HEK293 (cell line): ENCODE data around the gene SNRPD3.
"Not testable (repeated sequence)": the region's sequence is repeated elsewhere in the genome, so short reads cannot be mapped to it uniquely, and the experiment has no call there.

ENCODE experiments used
- CTCF ChIA-PET: fragments of 350-600 bp; formaldehyde crosslinking; extraction: SDS; loops from one replicate; lab custom pipeline; 2021; ENCODE audit warnings: antibody characterized with exemption; lab: Yijun Ruan, JAX
- POLR2A ChIA-PET: fragments of 300-600 bp; formaldehyde crosslinking; extraction: SDS; loops from one replicate; lab custom pipeline; 2020; ENCODE audit warnings: antibody characterized with exemption, inconsistent platforms; lab: Yijun Ruan, JAX
- H3K27ac ChIP-seq: fragments of 200-500 bp; sonication (Bioruptor generic); 2 replicates; pipeline ENCODE4 v1.5.1; 2014; ENCODE audit warnings: low read depth, low read length, control low read depth, inconsistent platforms; ENCODE audit errors: extremely low read depth
- H3K36me3 ChIP-seq, 2 experiments: fragments of 200-500 bp in 1 of 2; sonication (Bioruptor generic) in 1 of 2; 1 replicate in 1 of 2; 2 replicates in 1 of 2; pipeline ENCODE4 v1.5.1; 2014 to 2017; ENCODE audit warnings: inconsistent platforms in 2 of 2, low read length in 2 of 2; ENCODE audit not compliant: control insufficient read depth in 2 of 2, insufficient read depth in 1 of 2
- H3K4me1 ChIP-seq: fragments of 200-500 bp; sonication (Bioruptor generic); 2 replicates; pipeline ENCODE4 v1.5.1; 2014; ENCODE audit warnings: mild to moderate bottlenecking, low read length, inconsistent platforms; ENCODE audit not compliant: control insufficient read depth, insufficient read depth
- H3K4me3 ChIP-seq: 2 replicates; pipeline ENCODE4 v1.5.1; 2011; ENCODE audit warnings: low read depth, mild to moderate bottlenecking, control low read depth, low read length, moderate library complexity
- H3K9me3 ChIP-seq: fragments of 200-500 bp; sonication (Bioruptor generic); 2 replicates; pipeline ENCODE4 v1.5.1; 2014; ENCODE audit warnings: low read depth, low read length, inconsistent platforms; ENCODE audit not compliant: control insufficient read depth, insufficient read depth
- EGR2 ChIP-seq: fragments of 450-650 bp; formaldehyde crosslinking; IDR thresholded peaks from 2 replicates; pipeline ENCODE4 v1.5.1; 2016; ENCODE audit warnings: low read depth, missing biosample characterization, missing genetic modification characterization
- GLIS1 ChIP-seq: fragments of 450-650 bp; formaldehyde crosslinking; IDR thresholded peaks from 2 replicates; pipeline ENCODE4 v1.5.1; 2016; ENCODE audit warnings: missing biosample characterization, missing genetic modification characterization
- ZFP69B ChIP-seq: fragments of 450-650 bp; formaldehyde crosslinking; IDR thresholded peaks from 2 replicates; pipeline ENCODE4 v1.5.1; 2016; ENCODE audit warnings: missing biosample characterization, missing genetic modification characterization
- ZNF112 ChIP-seq: fragments of 450-650 bp; formaldehyde crosslinking; IDR thresholded peaks from 2 replicates; pipeline ENCODE4 v1.5.0; 2017; ENCODE audit warnings: missing biosample characterization, missing genetic modification characterization
- TF ChIP-seq, protein P1 (sequence below): fragments of 450-650 bp; formaldehyde crosslinking; IDR thresholded peaks from 2 replicates; pipeline ENCODE4 v1.5.1; 2017; ENCODE audit warnings: missing biosample characterization, missing genetic modification characterization
- TF ChIP-seq, protein P2 (sequence below): fragments of 450-650 bp; formaldehyde crosslinking; conservative IDR thresholded peaks from 2 replicates; pipeline ENCODE4 v1.5.1; 2016; ENCODE audit warnings: low read depth, missing biosample characterization, missing genetic modification characterization
- TF ChIP-seq, protein P3 (sequence below): fragments of 450-650 bp; formaldehyde crosslinking; IDR thresholded peaks from 2 replicates; pipeline ENCODE4 v1.5.1; 2016; ENCODE audit warnings: missing biosample characterization, missing genetic modification characterization

Gene SNRPD3

DNA sequence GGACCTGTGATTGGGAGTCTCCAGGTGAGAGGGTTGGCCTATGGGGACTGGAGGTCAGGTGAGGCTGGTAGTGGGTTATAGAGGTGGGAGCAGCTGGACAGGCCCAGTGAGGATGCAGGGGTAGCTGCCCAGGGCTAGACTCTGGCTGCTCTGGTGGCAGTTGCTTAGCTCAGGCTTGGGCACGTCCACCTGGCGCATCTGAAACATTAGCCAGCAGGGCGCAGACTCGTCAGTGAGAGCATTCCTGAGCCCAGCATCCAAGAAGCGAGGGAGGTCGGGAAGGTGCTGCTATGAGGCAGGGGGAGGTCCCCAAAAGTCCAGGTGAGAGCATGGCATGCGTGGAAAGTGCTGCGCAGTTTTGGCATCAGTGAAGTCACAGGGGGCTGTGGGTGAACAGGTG lies 43.7 kb downstream of the SNRPD3 start:
- no peak overlapping the region for H3K27ac ChIP-seq
- no peaks in the 10 kb centered on the region for H3K9me3 ChIP-seq
- peaks cover 5% of the 10 kb centered on the region for H3K4me1 ChIP-seq
- no peak overlapping the region for H3K4me3 ChIP-seq
- POLR2A ChIA-PET = no interaction called here
- TF ChIP-seq, protein P1, sequence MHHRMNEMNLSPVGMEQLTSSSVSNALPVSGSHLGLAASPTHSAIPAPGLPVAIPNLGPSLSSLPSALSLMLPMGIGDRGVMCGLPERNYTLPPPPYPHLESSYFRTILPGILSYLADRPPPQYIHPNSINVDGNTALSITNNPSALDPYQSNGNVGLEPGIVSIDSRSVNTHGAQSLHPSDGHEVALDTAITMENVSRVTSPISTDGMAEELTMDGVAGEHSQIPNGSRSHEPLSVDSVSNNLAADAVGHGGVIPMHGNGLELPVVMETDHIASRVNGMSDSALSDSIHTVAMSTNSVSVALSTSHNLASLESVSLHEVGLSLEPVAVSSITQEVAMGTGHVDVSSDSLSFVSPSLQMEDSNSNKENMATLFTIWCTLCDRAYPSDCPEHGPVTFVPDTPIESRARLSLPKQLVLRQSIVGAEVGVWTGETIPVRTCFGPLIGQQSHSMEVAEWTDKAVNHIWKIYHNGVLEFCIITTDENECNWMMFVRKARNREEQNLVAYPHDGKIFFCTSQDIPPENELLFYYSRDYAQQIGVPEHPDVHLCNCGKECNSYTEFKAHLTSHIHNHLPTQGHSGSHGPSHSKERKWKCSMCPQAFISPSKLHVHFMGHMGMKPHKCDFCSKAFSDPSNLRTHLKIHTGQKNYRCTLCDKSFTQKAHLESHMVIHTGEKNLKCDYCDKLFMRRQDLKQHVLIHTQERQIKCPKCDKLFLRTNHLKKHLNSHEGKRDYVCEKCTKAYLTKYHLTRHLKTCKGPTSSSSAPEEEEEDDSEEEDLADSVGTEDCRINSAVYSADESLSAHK = no peak
- no peak for TF ChIP-seq ZNF112 (tag by site-specific recombination)
- TF ChIP-seq, protein P2, sequence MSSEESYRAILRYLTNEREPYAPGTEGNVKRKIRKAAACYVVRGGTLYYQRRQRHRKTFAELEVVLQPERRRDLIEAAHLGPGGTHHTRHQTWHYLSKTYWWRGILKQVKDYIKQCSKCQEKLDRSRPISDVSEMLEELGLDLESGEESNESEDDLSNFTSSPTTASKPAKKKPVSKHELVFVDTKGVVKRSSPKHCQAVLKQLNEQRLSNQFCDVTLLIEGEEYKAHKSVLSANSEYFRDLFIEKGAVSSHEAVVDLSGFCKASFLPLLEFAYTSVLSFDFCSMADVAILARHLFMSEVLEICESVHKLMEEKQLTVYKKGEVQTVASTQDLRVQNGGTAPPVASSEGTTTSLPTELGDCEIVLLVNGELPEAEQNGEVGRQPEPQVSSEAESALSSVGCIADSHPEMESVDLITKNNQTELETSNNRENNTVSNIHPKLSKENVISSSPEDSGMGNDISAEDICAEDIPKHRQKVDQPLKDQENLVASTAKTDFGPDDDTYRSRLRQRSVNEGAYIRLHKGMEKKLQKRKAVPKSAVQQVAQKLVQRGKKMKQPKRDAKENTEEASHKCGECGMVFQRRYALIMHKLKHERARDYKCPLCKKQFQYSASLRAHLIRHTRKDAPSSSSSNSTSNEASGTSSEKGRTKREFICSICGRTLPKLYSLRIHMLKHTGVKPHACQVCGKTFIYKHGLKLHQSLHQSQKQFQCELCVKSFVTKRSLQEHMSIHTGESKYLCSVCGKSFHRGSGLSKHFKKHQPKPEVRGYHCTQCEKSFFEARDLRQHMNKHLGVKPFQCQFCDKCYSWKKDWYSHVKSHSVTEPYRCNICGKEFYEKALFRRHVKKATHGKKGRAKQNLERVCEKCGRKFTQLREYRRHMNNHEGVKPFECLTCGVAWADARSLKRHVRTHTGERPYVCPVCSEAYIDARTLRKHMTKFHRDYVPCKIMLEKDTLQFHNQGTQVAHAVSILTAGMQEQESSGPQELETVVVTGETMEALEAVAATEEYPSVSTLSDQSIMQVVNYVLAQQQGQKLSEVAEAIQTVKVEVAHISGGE = no peak
- TF ChIP-seq, protein P3, sequence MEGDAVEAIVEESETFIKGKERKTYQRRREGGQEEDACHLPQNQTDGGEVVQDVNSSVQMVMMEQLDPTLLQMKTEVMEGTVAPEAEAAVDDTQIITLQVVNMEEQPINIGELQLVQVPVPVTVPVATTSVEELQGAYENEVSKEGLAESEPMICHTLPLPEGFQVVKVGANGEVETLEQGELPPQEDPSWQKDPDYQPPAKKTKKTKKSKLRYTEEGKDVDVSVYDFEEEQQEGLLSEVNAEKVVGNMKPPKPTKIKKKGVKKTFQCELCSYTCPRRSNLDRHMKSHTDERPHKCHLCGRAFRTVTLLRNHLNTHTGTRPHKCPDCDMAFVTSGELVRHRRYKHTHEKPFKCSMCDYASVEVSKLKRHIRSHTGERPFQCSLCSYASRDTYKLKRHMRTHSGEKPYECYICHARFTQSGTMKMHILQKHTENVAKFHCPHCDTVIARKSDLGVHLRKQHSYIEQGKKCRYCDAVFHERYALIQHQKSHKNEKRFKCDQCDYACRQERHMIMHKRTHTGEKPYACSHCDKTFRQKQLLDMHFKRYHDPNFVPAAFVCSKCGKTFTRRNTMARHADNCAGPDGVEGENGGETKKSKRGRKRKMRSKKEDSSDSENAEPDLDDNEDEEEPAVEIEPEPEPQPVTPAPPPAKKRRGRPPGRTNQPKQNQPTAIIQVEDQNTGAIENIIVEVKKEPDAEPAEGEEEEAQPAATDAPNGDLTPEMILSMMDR (tag by site-specific recombination) = 0 out of 2 replicates have a peak, but pooled peaks have one; percentile 8
- TF ChIP-seq ZFP69B (tag by site-specific recombination) = no peak
- TF ChIP-seq, all 188 proteins: peak for 1
- no peaks in the 10 kb centered on the region for H3K36me3 ChIP-seq
- CTCF ChIA-PET = interaction anchor here (0.5 to 0.7 kb wide), 2 partner anchors 341 to 442 kb away, joined by 3 read pairs; no protein-coding TSS in a partner anchor

DNA sequence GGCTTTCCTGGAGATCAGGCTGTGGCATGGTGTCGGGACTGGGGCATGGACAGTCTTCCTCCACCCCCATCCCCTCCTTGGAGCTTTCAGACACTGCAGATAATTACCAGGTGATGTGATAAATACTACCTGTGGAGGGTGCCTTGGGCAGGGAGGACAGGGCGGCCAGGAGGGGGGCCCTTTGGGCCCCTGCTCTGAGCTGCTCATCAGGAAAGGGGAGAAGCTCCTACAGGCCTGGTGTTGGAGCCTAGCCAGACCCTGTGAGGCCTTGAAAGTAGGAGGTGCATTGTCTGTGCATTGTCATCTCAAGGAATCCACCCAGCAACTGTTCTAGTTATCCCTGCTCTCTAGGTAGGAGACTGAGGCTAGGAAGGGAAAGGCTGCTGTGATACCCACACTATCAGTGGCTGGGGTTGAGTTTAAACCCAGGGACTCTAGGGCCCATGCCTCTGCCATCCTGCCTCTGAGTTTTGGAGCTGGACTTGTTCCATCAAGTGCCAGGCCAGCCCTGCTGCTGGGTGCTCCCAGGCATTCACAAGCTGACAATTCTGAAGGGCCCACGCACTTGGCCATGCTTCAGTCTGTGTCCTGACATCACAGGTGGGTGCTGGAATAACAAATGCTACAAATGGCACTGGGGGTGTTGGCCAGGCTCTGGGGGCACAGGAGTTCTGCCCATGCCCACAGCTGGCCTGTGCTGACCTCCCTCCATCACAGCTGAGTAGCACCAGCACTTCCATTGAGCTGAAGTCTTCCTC lies 44.3 kb downstream of the SNRPD3 start:
- H3K27ac ChIP-seq, H3K4me3 ChIP-seq, H3K36me3 ChIP-seq, H3K9me3 ChIP-seq, POLR2A ChIA-PET, H3K4me1 ChIP-seq: not testable (repeated sequence)
- CTCF ChIA-PET = interaction anchor here (0.9 kb wide), 1 partner anchor 172 kb away, joined by 5 read pairs; no protein-coding TSS in a partner anchor
- peak; percentile 87 for TF ChIP-seq GLIS1 (tag by site-specific recombination)

DNA sequence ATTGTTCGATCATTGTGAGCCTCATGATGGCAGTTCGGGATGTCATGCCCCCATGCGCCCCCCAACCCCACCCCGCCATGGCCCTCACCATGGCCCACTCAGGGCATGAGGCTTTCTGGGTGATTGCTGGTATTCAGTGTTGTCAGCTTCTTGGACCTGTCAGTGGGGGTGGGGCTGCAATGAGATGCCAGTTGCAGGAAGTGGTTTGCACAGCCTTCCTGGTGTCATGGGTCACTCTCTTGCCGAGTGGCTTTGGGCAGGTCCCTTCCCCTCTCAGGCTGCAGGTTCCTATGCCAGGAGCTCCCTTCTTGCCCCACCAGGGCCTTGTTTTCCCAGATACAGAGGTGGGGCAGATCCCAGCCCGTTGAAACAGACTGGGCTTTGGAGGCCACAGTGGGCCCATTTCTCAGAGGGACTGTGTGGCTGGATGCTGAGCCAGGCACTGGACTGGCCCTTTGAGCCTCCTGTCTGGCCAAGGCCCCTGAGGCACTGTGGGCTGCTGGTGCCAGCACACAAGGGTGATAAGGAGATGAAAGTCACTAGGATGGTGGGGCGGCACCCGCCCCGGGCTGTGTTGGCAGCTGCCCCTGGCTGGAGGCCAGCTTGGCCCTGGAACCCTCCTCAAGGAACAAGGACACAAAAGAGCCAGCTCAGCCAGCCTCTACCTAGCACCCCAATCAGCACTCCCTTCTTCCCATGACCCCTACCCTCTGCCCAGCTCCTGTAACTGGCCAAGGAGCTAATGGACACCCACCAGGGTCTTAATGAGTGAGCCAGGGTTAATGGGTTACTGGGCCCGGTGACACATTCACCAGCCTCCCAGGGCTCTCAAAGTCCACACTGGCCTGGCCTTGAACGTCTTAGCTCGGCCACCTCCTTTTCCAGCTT lies 45.7 kb downstream of the SNRPD3 start:
- Histone ChIP-seq H3K9me3 (no peaks in the 10 kb centered on the region), H3K4me3 (no peak overlapping the region), H3K36me3 (no peaks in the 10 kb centered on the region), H3K27ac (no peak overlapping the region), H3K4me1 (peaks cover 5% of the 10 kb centered on the region)
- ChIA-PET CTCF (interaction anchor here (0.6 to 1.3 kb wide), 2 partner anchors 8 to 738 kb away, joined by 3 read pairs; partner anchors contain the start of gene LRRC75B), POLR2A (no interaction called here)
- TF ChIP-seq ZNF112 (tag by site-specific recombination) (no peak), EGR2 (tag by site-specific recombination) (peak; percentile 7; the same call in 1 of the 2 replicates)

DNA sequence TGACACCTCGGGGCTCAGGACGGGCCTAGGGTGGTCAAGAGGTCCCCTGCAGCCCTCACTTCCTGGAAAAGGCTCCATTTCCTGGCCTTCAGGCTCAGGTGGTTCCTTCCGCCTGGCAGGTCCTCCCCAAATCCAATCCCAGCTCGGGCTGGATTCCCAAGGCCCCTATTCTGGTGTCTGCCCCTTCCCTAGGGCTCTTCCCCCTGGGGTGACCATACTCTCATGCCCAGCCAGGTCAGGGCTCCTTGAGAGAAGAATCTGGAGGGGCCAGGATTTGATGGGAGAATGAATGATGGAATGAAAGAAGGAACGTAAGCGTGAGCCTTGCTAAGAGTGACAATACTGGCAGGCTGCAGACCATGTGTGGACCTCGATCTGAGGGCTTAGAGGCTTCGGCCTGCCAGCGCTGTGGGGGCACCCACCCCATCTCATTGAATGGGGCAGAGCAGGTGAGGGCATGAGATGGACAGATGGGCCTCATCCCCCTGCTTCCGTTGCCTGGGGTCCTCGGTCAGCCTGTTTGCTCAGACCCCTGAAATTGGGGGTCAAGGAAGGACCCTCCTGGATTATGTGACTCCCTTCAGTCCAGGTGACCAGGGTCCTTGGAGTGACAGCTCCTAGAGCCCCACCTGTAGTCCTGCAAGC lies 46.4 kb downstream of the SNRPD3 start:
- POLR2A ChIA-PET = interaction anchor here (2.1 kb wide), 1 partner anchor 9 kb away, joined by 6 read pairs; no protein-coding TSS in a partner anchor
- CTCF ChIA-PET = interaction anchor here (1.3 kb wide), 1 partner anchor 9 kb away, joined by 3 read pairs; the partner anchor contains the start of gene LRRC75B
- H3K36me3 ChIP-seq, H3K9me3 ChIP-seq, H3K4me1 ChIP-seq, H3K27ac ChIP-seq, H3K4me3 ChIP-seq: not testable (repeated sequence)
